ENCODE results near the gene RUBCNL. TPM values are rescaled to one million over a fixed set of nuclear protein-coding genes. Genes with fewer than 3 reads are reported as not detected.

RUBCNL gene
- total and polyA plus RNA-seq, 2 of the 4 experiments (the other 2 are of a cell fraction): 0.03 TPM; not detected in 1

DNA sequence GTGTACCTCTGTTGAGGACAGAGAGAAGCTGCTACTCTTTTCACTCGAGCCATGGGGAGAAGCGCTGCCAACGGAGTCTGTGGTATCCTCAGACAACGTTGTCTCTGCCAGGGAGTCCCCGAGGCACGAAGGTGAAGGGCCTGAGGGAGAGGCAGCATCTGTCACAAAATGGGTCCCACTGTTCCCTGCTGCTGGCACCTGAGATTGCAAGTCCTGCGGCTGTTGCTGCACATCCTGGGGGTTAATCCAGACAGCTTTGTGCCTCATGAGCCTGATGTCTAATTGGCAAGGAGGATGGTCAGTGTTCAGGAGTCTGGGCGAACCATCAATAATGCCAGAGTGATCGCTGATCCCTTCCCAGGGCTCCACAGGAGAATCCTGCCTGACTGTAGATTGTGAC lies 15.0 kb downstream of the RUBCNL start:
- Histone ChIP-seq H3K56ac (ENCODE audit: extremely low read depth, insufficient read depth, low read length) (no peak overlapping the region), H2BK120ac (ENCODE audit: low read depth, low read length) (no peak overlapping the region), H4K8ac (ENCODE audit: low read depth in 2 of 2, low read length in 2 of 2) (no peak overlapping the region), H3K79me1 (ENCODE audit: low read depth in 1 of 2, low read length in 2 of 2) (no peaks in the 10 kb centered on the region), H2AK9ac (replicated peaks; ENCODE audit: low read depth, low read length, poor library complexity) (no peak overlapping the region), H2BK15ac (ENCODE audit: low read depth, low read length) (no peak overlapping the region), H3K4me1 (ENCODE audit: control insufficient read depth, insufficient read depth, low read length) (peaks cover 2% of the 10 kb centered on the region; the same call in 1 of the 2 replicates), H4K5ac (ENCODE audit: low read depth, low read length) (no peak overlapping the region), H3K4me3 (ENCODE audit: insufficient read depth, low read depth, low read length) (no peak overlapping the region), H3K23ac (ENCODE audit: low read depth, low read length) (no peak overlapping the region), H3K14ac (replicated peaks; ENCODE audit: low read depth, low read length) (no peak overlapping the region), H3K27me3 (ENCODE audit: control insufficient read depth, insufficient read depth, low read length) (peaks cover 3% of the 10 kb centered on the region), H2AFZ (replicated peaks; ENCODE audit: low read length, poor library complexity) (peak overlapping the region; percentile 21), H3K27ac (ENCODE audit: insufficient read depth, low read length) (no peak overlapping the region), H3K9me1 (ENCODE audit: insufficient read depth, low read length) (no peaks in the 10 kb centered on the region), H3K9me3 (ENCODE audit: control insufficient read depth, insufficient read depth, low read length) (no peaks in the 10 kb centered on the region), H3K18ac (ENCODE audit: low read depth, low read length) (no peak overlapping the region), H3K4me2 (ENCODE audit: low read depth, low read length) (no peak overlapping the region), H3K4ac (ENCODE audit: low read depth, low read length) (no peak overlapping the region), H2BK5ac (ENCODE audit: low read depth, low read length, poor library complexity, severe bottlenecking) (no peak overlapping the region), H3K9ac (ENCODE audit: low read depth, low read length) (no peak overlapping the region), H2BK20ac (ENCODE audit: low read depth, low read length) (no peak overlapping the region), H3K36me3 (ENCODE audit: control insufficient read depth, insufficient read depth, low read length) (no peaks in the 10 kb centered on the region), H4K91ac (ENCODE audit: insufficient read depth, low read depth, low read length) (no peak overlapping the region), H2AK5ac (ENCODE audit: low read depth, low read length) (no peak overlapping the region), H4K20me1 (ENCODE audit: insufficient read depth, low read length) (no peaks in the 10 kb centered on the region)
- ChIA-PET CTCF (no interaction called here), POLR2A (ENCODE audit: unreplicated experiment) (no interaction called here)
- BruUV-seq (replicated peaks): no TSS peak
- ATAC-seq (ENCODE audit: low read depth): no peak
- in situ Hi-C loops (cut with MboI; ENCODE audit: low sequenced_read_pairs) (no loop called here), dilution Hi-C loops (cut with HindIII; ENCODE audit: low sequenced_read_pairs, unreplicated experiment) (no loop called here), intact Hi-C loops (cut with micrococcal nuclease) (no loop called here)
- WGBS, 2 experiments (ENCODE audit: extremely low coverage in 2 of 2, insufficient read length in 1 of 2): 65% methylated on average over 4 of the region's 9 CpGs; no CpG with 5 or more reads in 1 of the 2 experiments
- DNase-seq: no peak
- TF ChIP-seq BHLHE40 (IDR thresholded peaks at IDR 0.05; ENCODE audit: low read depth, low read length) (no peak), MXI1 (IDR thresholded peaks at IDR 0.05; ENCODE audit: borderline replicate concordance, low read depth, low read length) (no peak), SMC3 (IDR thresholded peaks at IDR 0.05; ENCODE audit: low read depth, low read length) (no peak), MAFK (IDR thresholded peaks at IDR 0.05; ENCODE audit: low read depth, low read length) (no peak), RAD21 (IDR thresholded peaks at IDR 0.05; ENCODE audit: low read length) (no peak), MAZ (IDR thresholded peaks at IDR 0.05; ENCODE audit: borderline replicate concordance, low read depth, low read length) (no peak), NFE2L2 (IDR thresholded peaks at IDR 0.05; ENCODE audit: low read depth, low read length) (no peak), RCOR1 (IDR thresholded peaks at IDR 0.05; ENCODE audit: insufficient replicate concordance, low read length) (no peak), CHD1 (IDR thresholded peaks at IDR 0.05; ENCODE audit: low read depth, low read length) (no peak), POLR2A (IDR thresholded peaks at IDR 0.05; ENCODE audit: low read depth, low read length) (no peak), FOS (IDR thresholded peaks at IDR 0.05; ENCODE audit: low read depth, low read length) (no peak), RFX5 (IDR thresholded peaks at IDR 0.05; ENCODE audit: low read depth, low read length) (no peak), CEBPB (IDR thresholded peaks at IDR 0.05; ENCODE audit: low read depth, low read length) (no peak)
- TF ChIP-seq, protein P1, sequence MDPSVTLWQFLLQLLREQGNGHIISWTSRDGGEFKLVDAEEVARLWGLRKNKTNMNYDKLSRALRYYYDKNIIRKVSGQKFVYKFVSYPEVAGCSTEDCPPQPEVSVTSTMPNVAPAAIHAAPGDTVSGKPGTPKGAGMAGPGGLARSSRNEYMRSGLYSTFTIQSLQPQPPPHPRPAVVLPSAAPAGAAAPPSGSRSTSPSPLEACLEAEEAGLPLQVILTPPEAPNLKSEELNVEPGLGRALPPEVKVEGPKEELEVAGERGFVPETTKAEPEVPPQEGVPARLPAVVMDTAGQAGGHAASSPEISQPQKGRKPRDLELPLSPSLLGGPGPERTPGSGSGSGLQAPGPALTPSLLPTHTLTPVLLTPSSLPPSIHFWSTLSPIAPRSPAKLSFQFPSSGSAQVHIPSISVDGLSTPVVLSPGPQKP (IDR thresholded peaks at IDR 0.05; ENCODE audit: borderline replicate concordance, low read depth, low read length): no peak
- TF ChIP-seq, protein P2, sequence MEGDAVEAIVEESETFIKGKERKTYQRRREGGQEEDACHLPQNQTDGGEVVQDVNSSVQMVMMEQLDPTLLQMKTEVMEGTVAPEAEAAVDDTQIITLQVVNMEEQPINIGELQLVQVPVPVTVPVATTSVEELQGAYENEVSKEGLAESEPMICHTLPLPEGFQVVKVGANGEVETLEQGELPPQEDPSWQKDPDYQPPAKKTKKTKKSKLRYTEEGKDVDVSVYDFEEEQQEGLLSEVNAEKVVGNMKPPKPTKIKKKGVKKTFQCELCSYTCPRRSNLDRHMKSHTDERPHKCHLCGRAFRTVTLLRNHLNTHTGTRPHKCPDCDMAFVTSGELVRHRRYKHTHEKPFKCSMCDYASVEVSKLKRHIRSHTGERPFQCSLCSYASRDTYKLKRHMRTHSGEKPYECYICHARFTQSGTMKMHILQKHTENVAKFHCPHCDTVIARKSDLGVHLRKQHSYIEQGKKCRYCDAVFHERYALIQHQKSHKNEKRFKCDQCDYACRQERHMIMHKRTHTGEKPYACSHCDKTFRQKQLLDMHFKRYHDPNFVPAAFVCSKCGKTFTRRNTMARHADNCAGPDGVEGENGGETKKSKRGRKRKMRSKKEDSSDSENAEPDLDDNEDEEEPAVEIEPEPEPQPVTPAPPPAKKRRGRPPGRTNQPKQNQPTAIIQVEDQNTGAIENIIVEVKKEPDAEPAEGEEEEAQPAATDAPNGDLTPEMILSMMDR (conservative IDR thresholded peaks at IDR 0.05; ENCODE audit: low read depth, low read length): no peak
- TF ChIP-seq, protein P3, sequence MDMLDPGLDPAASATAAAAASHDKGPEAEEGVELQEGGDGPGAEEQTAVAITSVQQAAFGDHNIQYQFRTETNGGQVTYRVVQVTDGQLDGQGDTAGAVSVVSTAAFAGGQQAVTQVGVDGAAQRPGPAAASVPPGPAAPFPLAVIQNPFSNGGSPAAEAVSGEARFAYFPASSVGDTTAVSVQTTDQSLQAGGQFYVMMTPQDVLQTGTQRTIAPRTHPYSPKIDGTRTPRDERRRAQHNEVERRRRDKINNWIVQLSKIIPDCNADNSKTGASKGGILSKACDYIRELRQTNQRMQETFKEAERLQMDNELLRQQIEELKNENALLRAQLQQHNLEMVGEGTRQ (IDR thresholded peaks at IDR 0.05; ENCODE audit: low read depth, low read length): no peak

Data from IMR-90 (cell line).